Epidermal melanocyte (primary cell): ENCODE results near the gene SNX8.
A peak's percentile ranks its signal among the peaks of the same experiment; 100 is the strongest.
"Not testable (repeated sequence)": the region's sequence is repeated elsewhere in the genome, so short reads cannot be mapped to it uniquely, and the experiment has no call there.

Experiments used
- DNase-seq: peaks from one replicate; pipeline ENCODE4 v3.0.0; 2011; ENCODE audit warnings: low spot score; ENCODE audit not compliant: insufficient read length

Gene SNX8

DNA sequence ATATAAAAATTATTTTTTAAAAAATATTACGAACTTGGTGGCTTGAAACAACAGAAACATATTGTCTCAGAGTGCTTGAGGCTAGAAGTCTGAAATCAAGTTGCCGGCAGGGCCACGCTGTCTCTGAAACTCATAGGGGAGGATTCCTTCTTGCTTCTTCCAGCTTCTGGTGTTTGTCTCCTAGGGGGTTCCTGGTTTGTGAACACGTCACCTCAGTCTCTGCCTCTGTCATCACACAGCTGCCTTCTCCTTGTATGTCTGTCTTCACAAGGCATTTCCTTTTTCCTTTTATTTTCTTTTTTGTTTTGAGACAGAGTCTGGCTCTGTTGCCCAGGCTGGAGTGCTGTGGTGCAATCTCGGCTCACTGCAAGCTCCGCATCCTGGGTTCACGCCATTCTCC is 12.7 kb upstream of the SNX8 start:
- no peak for DNase-seq

DNA sequence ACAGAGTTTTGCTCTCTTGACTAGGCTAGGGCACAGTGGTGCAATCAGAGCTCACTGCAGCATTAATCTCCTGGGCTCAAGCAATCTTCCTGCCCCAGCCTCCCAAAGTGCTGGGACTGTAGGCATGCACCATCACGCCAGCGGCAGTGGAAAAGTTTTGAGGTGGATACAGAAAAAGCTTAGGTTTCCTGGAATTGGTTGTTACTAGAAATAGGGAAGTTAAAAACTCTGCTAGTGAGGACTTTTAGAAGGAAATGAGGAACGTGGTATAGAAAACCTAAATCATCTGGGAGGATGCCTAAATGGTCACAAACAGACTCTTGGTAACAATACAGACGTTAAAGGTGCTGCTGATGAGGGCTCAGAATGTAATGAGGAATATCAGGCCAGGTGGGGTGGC is 10.9 kb upstream of the SNX8 start:
- no peak for DNase-seq

DNA sequence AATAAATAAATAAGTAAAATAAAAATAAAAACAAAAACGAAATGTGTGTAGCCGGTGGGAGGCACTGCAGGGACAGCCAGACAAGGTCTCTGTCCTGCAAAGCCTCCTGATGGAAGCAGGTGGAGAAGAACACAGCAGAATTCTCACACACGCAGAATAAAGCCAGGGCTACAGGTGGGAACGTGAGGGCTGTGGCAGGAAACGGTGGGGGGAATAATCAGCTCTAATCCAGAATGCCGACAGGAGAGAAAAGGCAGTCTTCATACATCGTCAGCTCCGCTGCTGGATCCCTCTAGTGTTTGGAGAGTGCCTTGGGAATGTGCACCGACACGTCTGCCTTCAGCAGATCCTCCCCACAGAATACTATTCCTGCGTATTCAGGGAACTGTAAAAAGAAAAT is 6.8 kb upstream of the SNX8 start:
- DNase-seq: no peak

DNA sequence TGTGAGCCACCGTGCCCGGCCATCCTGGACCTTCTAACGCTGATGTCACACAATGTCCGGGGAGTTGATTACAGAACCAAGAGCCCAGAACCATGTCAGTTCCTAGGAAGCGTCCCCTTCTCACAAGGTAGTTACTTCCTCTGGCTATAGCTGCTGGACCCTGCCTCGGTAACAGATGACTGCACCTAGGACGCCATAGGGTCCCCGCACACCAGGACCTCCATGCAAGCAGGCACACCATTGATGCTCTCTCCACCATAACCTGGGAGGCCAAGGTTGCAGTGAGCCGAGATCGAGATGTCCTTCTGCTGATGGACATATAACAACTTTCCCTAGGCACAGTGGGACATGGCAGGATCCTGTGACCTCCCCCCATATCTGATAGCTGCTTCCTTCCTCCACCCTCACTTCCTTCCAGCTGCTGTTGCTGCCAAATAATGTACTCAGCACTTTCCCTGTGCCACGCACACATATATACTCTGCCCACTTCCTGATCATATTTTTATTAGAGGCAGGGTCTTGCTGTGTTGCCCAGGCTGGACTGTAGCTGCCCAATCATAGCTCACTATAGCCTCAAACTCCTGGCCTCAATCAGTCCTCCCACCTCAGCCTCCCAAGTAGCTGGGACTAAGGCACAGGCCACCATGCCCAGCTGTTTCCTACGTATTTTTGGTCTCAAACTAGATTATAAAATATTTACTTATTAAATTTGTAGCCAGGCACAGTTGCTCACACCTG is 3.5 kb upstream of the SNX8 start:
- DNase-seq: no peak

DNA sequence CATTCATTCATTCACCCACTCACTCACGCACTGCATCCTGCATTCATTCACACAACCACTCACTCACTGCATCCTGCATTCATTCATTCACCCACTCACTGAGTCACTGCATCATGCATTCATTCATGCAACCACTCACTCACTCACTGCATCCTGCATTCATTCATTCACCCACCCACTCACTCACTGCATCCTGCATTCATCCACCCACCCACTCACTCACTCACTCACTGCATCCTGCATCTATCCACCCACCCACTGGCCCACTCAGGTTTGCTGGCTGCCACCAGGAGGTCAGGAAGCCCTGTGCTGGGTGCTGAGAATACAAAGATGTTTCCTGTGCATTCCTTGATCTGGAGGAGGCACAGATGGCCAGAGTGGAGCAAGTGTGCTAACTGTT is 2.3 kb upstream of the SNX8 start:
- DNase-seq: no peak

DNA sequence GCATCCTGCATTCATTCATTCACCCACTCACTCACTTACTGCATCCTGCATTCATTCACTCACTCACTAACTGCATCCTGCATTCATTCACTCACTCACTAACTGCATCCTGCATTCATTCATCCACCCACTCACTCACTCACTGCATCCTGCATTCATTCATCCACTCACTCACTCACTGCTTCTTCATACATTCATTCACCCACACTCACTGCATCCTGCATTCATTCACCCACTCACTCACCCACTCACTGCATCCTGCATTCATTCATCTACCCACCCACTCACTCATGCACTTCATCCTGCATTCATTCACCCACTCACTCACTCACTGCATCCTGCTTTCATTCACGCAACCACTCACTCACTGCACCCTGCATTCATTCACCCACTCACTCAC is 1.5 kb upstream of the SNX8 start:
- no peak for DNase-seq

DNA sequence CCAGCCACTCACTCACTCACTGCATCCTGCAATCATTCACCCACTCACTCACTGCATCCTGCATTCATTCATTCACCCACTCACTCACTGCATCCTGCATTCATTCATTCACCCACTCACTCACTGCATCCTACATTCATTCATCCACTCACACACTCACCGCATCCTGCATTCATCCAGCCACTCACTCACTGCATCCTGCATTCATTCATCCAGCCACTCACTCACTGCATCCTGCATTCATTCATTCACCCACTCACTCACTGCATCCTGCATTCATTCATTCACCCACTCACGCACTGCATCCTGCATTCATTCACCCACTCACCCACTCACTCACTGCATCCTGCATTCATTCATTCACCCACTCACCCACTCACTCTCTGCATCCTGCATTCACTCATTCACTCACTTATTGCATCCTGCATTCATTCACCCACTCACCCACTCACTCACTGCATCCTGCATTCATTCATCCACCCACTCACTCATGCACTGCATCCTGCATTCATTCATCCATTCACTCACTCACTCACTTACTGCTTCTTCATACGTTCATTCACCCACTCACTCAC is 802 bp upstream of the SNX8 start:
- DNase-seq: not testable (repeated sequence)

DNA sequence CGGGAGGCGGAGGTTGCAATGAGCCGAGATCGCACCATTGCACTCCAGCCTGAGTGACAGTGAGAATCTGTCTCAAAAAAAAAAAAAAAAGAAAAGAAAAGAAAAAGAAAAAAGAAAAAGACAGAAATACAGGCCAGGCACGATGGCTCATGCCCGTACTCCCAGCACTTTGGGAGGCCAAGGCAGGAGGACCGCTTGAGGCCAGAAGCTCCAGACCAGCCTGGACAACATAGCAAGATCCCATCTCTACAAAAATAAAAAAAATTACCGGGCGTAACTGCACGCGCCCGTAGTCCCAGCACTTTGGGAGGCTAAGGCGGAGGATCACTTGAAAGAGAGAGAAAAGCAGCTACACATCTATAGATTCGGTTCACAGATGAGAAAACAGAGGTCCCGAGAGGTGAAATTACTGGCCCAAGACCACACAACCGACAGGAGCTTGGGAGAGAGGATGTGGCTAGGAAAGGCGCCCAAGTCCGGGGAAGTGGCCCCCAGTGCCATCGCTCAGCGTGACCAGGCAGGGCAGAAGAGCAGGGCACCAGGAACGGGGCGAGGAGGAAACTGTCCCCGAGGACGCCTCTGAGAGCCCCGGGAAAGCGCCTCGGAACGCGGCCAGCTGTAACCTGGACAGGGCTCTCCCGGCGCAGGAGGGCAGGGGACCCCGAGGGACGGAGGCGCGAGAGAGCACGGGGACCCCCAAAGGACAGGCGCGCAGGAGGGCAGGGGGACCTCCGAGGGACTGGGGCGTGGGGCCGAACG is 612 bp downstream of the SNX8 start:
- DNase-seq: peak; percentile 26

DNA sequence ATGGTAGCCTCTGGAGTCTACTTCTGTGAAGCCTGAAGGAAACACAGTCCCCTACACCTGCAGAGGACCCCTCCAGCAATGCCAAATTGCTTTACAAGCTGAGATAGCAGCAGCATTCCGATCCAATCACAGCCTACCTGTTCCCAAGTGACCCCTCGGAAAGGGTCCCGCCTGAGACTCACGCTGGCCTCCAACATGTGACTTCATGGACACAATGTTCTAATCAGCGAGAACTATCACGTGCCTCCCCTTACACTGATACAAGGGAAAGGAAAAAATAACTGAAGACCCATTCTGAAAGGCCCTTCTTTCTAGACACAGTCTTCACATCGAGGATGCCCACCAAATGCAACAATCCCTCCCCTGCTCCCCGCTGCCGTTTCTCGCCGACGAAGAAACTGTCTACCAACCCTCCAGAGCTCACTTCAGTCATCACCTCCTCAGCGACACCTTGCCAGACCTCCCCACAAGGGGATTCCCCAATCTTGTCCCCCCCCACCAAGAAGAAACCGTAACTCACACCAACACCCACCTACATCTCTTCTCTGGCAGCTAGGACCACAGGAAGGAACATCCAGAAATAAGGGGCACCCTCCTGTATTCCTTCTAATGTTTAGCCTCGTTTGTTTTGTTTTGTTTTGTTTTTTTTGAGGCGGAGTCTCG is 1.8 kb downstream of the SNX8 start:
- no peak for DNase-seq

DNA sequence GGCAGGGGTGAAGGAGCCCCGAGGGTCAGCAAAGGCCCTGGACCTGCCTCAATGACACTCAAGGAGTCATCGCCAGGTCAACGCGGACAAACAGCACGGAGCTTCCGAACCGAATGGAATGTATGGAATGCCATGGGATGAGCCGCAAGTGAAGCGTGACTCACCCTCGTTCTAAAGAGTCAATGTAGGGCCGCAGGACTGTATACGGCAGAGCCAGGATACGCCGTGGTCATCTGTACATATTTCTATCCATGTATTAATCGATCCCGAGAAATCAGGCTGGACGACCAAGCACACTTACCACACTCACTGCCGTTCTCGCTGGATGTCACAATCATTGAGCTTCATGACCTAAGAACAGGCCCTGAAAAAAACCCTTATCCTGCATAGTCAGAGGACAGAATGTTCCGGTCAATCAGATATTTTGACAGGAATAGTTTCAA is 4.3 kb downstream of the SNX8 start:
- DNase-seq: no peak

DNA sequence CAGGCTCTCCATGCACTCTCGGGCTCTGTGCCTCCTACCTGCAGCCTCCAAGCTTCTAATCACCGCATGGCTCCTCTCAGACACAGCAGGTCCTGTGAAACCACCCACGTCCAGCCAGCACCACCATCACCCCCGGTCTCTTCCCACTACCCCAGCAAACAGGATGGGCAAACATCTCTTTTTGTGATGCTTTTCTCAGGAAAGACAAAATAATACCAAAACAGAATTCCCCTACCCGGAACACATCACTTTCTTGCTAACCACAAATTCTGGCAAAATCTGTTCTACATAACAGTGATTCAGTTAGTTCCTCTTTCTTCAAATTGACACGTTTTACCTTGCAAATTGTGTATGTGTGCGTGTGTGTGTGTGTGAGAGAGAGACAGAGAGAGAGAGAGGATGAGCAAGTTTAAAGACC is 6.5 kb downstream of the SNX8 start:
- no peak for DNase-seq

DNA sequence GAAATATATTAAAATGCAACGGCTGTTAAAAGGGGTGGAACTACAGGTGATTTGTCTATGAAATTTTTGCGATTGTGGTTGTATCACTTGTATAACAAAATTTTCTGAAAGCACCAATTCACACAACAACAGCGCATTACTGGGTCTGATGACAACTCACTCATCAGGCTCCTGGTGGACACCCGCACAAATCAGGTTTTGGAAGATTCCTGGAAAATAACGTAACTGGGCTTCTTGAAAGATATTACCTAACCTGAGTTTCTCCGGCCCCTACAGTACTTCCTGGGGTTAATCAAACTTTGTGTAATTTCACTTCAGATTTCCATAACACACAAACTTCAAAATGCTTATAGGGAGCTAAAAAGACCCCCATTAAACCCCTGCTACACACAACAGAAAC is 7.6 kb downstream of the SNX8 start:
- no peak for DNase-seq

DNA sequence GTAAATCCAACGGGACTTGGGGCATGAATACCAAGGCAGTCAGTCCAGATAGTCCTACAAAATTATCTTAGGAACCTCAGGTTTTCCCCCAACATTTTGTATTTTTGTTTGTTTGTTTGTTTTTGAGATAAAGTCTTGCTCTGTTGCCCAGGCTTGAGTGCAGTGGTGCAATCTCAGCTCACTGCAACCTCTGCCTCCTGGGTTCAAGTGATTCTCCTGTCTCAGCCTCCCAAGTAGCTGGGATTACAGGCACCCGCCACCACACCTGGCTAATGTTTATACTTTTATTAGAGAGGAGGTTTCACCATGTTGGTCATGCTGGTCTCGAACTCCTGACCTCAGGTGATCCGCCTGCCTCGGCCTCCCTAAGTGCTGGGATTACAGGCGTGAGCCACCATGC is 9.0 kb downstream of the SNX8 start:
- not testable (repeated sequence) for DNase-seq

DNA sequence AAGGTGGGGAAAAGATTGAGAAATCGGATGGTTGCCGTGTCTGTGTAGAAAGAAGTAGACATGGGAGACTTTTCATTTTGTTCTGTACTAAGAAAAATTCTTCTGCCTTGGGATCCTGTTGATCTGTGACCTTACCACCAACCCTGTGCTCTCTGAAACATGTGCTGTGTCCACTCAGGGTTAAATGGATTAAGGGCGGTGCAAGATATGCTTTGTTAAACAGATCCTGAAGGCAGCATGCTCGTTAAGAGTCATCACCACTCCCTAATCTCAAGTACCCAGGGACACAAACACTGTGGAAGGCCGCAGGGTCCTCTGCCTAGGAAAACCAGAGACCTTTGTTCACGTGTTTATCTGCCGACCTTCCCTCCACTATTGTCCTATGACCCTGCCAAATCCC is 10.7 kb downstream of the SNX8 start:
- DNase-seq: not testable (repeated sequence)

DNA sequence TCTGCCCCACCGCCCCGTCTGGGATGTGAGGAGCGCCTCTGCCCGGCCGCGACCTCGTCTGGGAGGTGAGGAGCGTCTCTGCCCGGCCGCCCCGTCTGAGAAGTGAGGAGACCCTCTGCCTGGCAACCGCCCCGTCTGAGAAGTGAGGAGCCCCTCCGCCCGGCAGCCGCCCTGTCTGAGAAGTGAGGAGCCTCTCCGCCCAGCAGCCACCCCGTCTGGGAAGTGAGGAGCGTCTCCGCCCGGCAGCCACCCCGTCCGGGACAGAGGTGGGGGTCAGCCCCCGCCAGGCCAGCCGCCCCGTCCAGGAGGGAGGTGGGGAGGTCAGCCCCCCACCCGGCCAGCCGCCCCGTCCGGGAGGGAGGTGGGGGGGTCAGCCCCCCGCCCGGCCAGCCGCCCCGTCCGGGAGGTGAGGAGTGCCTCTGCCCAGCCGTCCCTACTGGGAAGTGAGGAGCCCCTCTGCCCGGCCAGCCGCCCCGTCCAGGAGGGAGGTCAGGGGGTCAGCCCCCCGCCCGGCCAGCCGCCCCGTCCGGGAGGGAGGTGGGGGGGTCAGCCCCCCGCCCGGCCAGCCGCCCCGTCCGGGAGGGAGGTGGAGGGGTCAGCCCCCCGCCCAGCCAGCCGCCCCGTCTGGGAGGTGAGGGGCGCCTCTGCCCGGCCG is 11.4 kb downstream of the SNX8 start:
- DNase-seq: not testable (repeated sequence)

DNA sequence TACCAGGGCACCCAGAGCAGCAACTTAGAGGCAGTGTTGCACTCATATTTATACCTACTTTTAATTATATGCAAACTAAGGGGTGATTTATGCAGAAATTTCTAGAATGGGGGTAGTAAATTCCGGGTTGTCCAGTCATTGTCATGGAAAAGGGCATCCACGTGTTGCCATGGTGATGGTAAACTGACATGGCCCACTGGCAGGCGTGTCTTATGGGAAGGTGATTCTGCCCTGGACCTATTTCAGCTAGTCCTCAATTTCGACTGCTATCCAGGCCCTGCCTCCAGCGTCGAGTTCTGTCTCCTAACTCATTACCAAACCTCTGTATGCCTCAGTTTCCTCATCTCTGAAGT is 12.8 kb downstream of the SNX8 start:
- no peak for DNase-seq

DNA sequence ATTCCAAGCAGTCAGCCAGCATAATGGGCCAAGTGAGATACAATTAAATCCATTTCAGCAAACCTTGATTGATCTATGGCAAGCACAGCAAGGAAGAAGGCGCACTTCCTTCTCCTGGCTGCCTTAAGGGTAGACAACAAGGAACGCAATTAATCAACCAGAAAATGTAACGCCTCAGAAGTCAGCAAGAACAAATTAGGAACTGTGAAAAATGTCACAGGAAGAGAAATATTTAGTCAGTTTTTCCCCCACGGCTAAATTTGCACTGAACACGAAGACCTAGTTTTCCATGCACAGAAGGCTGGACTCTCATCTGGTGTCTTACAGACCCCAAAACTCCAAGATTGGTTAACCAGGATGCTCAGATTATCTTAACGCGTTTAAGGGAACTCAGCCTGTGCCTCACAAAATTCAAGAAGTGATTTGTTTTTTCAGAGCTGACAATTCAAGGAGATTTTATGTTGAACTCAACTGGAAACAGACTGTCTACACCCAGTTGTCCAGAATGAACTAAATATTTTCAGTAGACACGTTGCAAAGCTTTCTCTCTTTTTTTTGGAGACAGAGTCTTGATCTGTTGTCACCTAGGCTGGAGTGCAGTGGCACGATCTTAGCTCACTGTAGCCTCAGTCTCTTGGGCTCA is 14.2 kb downstream of the SNX8 start:
- peak; percentile 47 for DNase-seq

DNA sequence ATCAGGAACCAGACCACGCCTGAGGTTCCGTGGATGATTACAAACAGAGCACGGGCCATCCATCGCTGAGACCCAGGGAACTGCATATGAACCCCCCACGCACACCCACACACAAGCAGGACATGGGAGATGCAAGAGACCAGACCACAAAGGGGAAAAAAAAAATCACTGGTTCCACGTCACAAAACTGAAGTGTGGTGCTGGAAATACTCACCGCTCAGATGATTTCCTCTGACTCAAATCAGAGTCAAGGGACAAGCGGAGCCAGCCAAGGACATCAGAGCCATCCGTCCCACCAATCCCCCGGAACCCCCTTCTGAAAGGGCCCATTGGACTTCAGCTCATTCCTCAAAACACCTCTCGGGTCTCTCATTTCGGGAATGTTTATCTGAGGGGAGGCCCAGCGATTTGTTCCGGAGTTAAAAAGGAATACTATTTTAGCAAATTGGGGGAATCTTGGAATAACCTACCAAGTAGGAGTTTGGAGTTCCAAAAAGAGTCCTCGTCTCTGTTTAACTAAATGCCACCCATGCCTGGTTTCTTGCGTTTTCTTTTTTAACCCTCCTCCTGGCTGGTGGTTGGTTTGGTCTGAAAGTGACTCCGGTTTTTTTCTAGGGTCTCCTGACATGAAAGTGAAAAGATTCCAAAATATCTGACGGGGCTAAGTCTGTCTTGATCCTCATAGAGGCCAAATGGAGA is 15.0 kb downstream of the SNX8 start:
- DNase-seq: no peak

DNA sequence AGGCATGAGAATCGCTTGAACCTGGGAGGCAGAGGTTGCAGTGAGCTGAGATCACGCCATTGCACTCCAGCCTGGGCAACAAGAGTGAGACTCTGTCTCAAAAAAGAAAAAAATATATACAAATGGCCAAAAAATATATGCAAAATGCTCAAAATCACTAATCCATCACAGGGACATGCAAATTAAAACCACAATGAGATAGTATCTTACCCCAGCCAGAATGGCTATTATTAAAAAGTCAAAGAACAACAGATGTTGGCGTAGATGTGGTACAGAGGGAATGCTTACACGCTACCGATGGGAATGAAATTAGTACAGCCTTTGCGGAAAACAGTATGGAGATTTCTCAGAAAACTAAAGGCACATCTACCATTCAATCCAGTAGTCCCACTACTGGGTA is 17.4 kb downstream of the SNX8 start:
- no peak for DNase-seq

DNA sequence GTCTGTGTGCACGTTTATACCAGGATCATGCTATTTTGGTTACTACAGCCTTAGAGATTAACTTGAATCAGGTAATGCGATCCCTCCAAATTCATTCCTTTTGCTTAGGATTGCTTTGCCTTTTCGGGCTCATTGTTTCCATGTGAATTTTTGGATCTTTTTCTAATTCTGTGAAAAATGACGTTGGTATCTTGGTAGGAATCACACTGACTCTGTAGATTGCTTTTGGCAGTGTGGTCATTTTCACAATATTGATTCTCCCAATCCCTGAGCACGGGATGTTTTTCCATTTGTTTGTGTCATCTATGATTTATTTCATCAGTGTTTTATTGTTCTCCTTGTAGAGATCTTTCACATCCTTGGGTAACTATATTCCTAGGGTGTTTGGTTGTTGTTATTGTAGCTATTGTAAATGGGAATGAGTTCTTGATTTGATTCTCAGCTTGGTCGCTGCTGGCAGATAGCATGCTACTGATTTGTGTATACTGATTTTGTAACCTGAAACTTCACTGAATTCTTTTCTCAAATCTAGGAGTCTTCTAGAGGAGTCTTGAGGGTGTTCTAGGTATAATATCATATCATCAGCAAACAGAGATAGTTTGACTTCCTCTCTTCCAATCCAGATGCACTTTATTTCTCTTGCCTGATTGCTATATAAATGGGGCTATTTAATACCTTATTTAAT is 18.2 kb downstream of the SNX8 start:
- no peak for DNase-seq
